Stimulated activated CD8-positive, alpha-beta memory T cell treated with anti-CD3 and anti-CD28 coated beads, Interleukin-7, amount 100 ng/mL, for 48 hours (primary cell): ENCODE results near the gene GP2.

Experiments
- DNase-seq, 2 donors: peaks; one replicate each; pipeline ENCODE4 v3.0.0-alpha.2; 2020; ENCODE audit warnings: low read depth in 1 of 2; ENCODE audit errors: extremely low read depth in 1 of 2

GP2 gene

GRCh38 chr16:20307791-20308190 lies 19.5 kb downstream of the GP2 start:
- DNase-seq: no peak

DNA sequence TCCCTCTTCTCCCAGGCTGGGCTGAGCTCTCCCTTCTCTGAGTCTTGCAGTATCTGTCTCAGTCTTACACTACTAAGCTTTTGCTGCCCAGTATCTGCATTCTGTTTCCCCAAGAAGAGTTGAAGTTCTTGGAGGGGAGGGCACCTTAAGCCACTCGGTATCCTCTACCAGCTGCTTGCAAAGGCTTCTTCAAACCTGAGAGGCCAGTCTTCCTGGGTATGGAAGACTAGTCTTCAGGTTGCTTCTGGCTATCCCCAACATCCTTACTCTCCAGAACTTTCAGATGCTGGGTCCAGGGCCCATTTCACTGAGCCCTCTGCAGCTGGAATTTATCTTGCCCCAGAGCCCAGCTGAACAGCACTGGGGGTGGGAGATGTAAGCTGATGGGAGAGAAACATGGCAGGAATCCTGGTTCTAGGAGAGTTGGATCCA lies 20.1 kb downstream of the GP2 start:
- DNase-seq: no peak

DNA sequence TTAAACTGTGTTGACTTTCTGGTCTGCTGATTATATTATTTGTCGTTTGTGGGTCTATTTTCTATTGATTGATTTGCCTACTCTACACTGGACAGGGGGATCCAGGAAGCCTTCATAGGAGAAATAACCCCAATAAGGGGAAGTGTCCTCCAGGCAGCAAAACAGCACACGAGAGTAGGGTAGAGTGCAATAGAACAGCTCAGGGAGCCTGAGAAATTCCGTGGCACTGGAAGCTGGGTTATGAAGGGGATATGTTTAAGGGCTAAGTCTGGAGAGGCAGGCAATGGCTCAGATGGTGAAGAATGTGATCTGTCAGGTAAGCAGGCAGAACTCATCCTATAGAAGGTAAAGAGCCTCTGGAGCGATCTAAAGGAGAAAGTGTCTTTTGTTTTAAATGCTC lies 20.9 kb downstream of the GP2 start:
- no peak for DNase-seq

GRCh38 chr16:20303012-20303411 lies 24.3 kb downstream of the GP2 start:
- DNase-seq: no peak

GRCh38 chr16:20302389-20302788 lies 24.9 kb downstream of the GP2 start:
- DNase-seq: no peak

GRCh38 chr16:20301840-20302239 lies 25.5 kb downstream of the GP2 start:
- no peak for DNase-seq

DNA sequence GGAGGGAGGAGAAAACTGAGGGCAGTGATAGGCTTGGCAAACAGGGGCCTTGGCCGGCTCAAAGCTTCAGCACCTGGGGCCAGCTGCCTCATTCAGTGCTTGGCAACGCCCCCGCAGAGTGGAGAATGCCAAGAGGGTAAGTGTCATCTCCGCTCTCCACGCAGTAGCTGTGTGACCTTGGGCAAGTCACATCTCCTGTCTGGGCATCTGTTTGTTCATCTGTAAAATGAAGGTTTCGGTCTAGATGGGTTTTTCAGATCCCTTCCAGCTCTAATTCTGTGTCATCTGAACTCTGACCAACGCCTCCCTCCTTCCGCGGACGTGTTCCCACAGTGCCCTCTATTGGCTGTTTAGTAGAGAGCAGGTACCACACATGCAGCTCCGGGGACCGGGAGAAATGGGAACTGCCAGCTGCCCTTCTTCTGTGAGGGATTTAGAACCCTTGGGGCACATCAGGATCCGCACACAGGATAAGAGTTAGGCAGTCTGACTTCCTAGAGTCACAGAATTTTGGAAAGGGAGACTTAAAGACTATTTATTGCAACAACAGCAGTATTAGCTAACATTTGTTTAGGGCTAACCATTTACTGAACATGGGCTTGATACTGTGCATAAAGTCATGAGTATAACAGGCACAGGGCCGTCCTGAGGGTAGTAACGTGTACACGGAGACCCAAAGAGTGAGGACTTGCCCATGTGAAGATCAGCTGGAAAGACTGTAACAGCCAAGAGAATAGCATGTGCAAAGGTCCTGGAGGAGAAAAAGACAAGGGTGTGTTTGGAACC lies 26.8 kb downstream of the GP2 start:
- DNase-seq: peak in 1 of 2 donors; percentile 6

GRCh38 chr16:20298452-20298851 lies 28.9 kb downstream of the GP2 start:
- DNase-seq: no peak

DNA sequence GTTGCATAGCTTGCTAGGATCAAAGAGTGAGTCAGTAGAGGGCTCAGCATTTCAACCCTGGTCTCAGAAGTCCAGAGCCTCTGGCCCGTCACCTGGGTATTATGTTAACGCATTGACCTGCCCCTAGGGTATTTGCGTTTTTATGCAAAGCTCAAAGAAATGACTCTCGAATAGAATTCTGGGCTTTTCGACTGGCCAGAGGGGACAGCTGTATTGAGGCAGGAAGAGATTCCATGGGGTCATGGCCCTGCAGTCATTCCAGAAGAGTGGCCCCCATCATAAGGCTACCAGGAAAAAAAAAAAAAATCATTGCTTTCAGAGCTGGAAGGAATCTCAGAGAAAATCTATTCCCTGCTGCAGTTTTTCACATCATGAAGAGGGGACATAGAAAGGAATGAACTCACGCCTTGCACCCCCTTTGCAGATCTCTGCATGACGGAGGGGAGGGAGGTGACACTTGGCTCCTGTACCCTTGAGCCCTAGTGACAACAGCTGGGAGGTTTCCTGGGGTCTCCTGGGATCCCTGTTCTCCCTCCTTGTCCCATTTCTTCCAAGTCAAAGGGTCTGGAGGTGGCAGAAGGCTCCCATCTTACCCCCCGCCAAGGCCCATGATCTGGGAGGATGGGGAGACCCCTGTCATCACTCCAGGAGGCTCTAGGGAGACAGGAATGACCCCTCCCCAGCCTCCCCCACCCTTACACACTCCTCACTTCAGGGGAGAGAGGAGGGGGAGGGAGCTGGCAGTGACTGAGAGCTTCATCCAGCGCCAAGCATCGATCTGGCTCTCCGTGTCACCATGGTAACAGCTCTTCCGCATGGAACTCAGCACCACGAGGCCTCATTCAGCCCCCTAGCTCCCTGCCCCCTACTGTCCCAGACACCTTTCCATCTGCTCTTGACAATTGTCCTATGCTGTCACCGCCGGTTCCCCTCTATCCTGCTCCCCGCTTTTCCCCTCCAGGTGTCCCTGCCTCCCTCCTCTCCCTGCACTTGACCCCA lies 35.8 kb downstream of the GP2 start:
- DNase-seq: no peak

DNA sequence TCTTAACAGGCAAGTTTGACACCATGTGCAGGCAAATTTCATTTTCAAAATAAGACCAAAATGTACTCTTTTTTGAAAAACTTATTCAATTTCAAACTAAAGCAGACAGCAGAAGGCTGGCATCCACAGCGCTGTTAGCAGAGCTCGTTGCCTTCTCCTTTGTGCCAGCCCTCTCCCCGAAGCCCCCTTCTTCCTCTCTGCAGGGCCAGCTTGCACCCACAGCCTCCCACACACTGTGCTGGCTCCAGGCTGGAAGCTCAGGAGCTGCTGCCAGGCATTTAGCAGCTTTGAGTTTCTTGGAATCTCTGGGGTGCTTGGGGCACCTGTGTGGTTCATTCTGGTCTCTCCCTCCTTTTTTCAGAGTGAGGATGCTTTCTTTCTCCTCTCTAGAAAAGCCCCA lies 37.7 kb downstream of the GP2 start:
- no peak for DNase-seq

- DNase-seq: no peak
These were observed 41.3 kb downstream of the GP2 start for GRCh38 chr16:20285993-20286499.

GRCh38 chr16:20280259-20280658 lies 47.1 kb downstream of the GP2 start:
- no peak for DNase-seq

DNA sequence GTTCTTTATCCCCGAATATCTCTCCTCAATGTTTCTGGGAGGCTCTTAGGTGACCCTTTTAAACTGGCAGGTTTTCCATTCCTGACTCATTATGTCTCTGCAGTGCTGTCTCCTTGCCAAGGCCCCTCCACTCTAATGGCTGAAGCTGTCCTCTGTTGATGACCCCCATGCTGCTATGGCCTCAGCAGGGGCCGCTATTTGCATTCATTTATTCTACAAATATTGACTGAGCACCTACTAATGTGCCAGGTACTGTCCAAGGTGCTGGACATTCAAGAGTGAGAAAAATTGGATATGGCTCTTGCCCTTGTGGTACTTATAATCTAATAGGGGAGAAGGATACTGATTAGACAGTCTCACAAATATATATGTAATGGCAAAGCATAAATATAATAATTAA lies 55.4 kb downstream of the GP2 start:
- no peak for DNase-seq

GRCh38 chr16:20268409-20268808 lies 58.9 kb downstream of the GP2 start:
- no peak for DNase-seq

DNA sequence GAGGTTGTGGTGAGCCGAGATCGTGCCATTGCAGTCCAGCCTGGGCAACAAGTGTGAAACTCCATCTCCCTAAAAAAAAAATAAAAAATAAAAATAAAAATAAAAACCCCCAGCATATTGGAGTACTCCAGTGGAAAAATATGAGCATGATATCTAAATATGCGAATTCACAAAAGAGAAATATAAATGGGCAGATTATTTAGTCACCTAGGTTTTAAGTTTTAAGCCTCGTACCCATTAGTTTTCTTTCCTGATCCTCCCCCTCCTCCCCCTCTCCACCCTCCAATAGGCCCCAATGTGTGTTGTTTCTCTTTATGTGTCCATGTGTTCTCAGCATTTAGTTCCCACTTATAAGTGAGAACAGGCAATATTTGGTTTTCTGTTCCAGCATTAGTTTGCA lies 62.3 kb downstream of the GP2 start:
- no peak for DNase-seq

DNA sequence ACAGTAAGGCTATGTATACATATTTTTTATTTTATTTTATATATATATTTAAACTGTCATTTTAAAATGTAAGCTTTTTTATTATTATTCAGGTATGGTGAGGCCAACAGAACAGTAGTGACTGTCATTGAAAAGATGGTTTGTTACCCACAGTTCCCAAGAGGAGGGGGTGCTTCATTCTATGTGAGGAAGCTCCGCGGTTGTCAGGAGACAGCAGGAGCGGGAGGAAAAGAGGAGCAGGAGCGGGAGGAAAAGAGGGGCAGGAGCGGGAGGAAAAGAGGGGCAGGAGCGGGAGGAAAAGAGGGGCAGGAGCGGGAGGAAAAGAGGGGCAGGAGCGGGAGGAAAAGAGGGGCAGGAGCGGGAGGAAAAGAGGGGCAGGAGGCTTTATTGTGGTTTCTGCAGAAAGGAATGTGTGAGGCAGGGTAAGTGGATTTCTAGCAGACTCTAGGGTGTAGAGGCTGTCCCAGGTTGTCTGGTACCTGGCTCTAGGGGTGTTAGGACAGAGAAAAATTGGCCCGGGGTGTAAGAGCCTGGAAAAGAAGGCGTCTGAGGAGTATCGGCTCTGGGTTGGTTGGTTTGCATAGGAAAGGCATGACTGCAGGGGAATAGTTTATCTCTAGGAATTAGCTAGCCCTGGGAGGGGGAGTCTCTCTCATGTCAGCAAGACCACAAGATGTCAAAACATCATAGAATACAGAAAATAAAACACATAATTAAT lies 64.0 kb downstream of the GP2 start:
- no peak for DNase-seq

DNA sequence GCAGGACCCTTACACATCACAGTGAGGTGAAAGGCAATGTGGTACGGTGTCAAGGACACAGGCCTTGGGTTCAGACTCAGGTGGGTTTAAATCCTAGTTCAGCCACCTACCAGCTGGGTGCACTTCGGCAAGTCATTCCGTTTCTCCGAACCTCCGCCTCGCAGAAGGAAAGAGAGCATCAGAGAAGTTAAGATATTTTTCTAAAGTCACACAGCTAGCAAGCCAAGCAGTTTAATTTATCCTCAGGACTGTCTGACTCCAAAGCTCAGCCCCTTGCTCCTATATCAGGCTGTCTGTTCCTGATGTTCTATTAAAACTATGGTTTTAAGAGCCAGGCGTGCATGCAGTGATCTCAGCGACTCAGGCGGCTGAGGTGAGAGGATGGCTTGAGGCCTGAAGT lies 65.1 kb downstream of the GP2 start:
- no peak for DNase-seq

DNA sequence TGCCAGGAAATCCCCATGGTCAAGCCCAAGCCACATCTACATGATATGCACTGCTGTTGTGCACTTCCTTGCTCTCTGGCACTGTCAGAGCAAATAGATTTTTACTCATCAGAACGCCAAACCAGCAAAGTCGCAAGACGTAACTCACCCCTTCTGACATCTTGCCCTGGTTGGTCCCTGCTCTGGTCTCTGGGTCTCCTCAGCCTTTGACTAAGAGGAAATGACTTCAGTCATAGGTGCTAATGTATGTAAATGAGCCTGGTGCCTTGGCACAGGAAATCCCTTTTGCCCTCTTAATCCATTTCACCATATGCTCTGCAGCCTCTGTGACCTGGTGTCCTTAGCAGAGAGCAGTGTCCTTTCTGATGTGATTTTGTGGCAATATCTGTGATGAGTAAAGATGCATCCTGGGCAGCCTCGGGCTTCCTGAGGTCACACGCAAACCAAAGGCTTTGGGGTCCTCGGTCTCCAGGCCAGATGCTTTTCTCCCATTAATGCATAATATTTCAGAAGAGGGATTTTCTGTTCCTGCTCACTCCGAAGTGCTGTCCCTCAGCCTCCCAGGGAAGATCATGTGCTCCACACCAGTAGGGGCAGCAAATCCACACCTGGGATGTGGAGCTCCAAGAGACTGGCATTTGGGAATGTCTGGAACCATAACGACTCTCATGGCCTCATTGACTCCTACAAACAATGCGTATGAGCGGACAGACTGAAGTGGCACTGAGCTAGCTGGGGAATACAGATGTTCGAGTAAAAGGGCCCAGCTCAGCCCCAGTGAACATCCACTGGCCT lies 66.9 kb downstream of the GP2 start:
- DNase-seq: no peak
